Measurements from ENCODE around the gene PSEN2.

DNA sequence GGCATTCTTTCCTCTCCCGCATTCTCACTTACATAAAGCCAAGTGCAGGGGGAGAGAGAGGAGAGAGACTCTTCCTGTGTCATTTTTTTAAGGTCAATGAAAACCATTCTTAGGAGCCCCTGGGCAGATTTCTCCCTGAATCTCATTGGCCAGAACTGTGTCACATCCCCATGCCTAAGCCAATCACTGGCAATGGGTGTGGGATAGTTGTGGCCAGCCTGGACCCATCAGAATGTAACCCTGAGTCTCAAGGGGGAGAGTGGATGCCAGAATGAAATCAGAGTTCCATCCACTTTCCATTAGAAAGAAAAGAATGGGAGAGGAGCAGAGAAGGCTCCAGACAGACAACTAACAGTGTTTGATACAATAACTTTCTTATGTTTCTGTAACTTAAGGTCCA is 38.5 kb downstream of the PSEN2 start:
- TF ChIP-seq, protein P1, sequence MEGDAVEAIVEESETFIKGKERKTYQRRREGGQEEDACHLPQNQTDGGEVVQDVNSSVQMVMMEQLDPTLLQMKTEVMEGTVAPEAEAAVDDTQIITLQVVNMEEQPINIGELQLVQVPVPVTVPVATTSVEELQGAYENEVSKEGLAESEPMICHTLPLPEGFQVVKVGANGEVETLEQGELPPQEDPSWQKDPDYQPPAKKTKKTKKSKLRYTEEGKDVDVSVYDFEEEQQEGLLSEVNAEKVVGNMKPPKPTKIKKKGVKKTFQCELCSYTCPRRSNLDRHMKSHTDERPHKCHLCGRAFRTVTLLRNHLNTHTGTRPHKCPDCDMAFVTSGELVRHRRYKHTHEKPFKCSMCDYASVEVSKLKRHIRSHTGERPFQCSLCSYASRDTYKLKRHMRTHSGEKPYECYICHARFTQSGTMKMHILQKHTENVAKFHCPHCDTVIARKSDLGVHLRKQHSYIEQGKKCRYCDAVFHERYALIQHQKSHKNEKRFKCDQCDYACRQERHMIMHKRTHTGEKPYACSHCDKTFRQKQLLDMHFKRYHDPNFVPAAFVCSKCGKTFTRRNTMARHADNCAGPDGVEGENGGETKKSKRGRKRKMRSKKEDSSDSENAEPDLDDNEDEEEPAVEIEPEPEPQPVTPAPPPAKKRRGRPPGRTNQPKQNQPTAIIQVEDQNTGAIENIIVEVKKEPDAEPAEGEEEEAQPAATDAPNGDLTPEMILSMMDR (IDR thresholded peaks at IDR 0.05), result no peak
- TF ChIP-seq POLR2A (IDR thresholded peaks at IDR 0.05) (no peak), EP300 (IDR thresholded peaks at IDR 0.05) (no peak)

Measured in upper lobe of left lung (tissue), 4 donors.